HG03378 (cell line): ENCODE data around the gene CSNK1G1.
"Not testable (repeated sequence)": the region's sequence is repeated elsewhere in the genome, so short reads cannot be mapped to it uniquely, and the experiment has no call there.

ENCODE experiments used
- ATAC-seq: cut with Tn5 transposase; IDR thresholded peaks from one replicate; pipeline ENCODE4 v1.9.1; 2021; ENCODE audit warnings: mild to moderate bottlenecking, moderate library complexity; ENCODE audit not compliant: unreplicated experiment

Gene CSNK1G1

GRCh38 chr15:64351265-64351664 is 4.7 kb downstream of the CSNK1G1 start:
- no peak for ATAC-seq

- ATAC-seq: no peak
These were observed 6.6 kb downstream of the CSNK1G1 start for GRCh38 chr15:64349375-64349774.

DNA sequence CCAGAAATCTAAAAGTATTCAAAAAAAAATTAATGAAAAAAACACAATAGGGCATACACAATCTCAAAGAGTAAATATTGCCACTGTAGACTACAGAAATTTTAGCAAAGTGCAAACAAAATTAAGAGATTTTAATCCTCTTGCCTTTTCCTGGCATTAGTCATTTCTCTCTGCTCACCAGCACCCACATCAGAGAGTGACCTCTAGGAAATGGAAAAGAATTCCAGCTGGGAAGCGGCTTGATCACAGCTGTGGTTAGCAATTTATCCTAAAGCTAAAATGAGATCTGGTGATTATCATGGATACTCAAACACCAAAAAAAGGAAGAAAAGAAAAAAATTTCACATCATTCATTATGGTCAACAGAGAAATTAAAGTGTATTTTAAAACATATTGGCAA is 7.5 kb downstream of the CSNK1G1 start:
- no peak for ATAC-seq

- ATAC-seq: not testable (repeated sequence)
These were observed 9.7 kb downstream of the CSNK1G1 start for GRCh38 chr15:64346242-64346641.

DNA sequence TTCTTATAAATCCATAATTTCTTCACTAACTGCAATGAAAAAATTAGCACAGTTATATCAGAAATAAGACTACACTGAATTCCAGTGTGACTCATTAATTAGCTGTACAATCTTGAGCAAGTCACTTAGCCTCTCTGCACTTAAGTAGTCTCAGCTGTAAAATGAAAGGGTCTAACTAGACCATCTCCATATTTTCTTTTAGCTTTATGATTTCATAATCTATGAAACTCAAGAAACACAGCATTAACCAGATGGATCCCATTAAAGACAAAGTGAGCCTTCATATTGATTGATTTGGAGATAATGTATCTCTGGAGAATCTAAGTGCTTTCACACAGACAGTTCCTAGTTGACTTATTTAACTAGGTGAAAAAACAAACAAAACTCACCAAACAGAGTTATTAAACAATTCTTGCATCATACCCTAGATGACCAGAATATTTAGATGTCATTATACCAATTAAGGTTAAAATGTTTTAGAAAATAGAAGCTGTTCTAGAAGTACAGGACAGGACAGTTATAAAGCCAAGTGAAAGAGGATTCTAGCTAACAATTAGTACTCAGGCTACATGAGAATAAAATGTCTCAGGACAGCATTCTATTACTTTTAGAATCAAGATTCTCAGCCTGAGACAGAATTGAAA is 11.2 kb downstream of the CSNK1G1 start:
- no peak for ATAC-seq

DNA sequence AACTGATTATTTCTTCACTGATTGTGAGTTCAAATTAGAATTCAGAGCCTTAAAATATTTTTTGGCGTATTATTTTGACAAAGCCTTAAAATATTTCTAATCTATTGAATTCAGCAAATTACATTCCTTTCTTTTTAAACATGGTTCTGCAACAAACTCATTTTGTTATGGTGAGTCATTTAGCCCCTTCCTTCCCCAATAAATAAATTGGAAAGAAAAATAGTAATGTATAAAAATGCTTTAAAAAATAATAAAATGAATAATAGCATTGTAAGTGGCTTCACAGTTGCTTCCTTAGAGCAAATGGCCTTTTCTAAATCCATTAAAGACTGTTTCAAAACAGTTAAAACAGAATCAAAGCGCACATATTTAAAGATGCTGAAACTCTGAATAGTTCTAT is 12.1 kb downstream of the CSNK1G1 start:
- ATAC-seq: no peak

GRCh38 chr15:64343222-64343621 is 12.8 kb downstream of the CSNK1G1 start:
- no peak for ATAC-seq

GRCh38 chr15:64341961-64342360 is 14.0 kb downstream of the CSNK1G1 start:
- no peak for ATAC-seq

- no peak for ATAC-seq
These were observed 15.6 kb downstream of the CSNK1G1 start for GRCh38 chr15:64340355-64340754.

DNA sequence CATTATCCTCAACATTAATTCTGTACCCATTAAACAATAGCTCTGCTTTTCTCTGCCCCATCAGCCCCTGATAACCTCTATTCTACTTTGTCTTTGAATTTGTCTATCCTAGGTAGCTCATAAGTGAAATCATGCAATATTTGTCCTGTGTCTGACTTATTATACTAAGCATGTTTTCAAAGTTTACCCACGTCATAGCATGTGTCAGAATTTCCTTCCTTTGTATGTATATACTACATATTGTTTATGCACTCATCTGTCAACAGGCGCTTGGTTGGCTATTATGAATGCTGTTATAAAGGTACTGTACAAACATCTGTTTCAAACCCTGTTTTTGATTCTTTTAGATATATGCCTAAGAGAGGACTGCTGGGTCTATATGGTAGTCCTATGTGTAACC is 18.2 kb downstream of the CSNK1G1 start:
- ATAC-seq: no peak

DNA sequence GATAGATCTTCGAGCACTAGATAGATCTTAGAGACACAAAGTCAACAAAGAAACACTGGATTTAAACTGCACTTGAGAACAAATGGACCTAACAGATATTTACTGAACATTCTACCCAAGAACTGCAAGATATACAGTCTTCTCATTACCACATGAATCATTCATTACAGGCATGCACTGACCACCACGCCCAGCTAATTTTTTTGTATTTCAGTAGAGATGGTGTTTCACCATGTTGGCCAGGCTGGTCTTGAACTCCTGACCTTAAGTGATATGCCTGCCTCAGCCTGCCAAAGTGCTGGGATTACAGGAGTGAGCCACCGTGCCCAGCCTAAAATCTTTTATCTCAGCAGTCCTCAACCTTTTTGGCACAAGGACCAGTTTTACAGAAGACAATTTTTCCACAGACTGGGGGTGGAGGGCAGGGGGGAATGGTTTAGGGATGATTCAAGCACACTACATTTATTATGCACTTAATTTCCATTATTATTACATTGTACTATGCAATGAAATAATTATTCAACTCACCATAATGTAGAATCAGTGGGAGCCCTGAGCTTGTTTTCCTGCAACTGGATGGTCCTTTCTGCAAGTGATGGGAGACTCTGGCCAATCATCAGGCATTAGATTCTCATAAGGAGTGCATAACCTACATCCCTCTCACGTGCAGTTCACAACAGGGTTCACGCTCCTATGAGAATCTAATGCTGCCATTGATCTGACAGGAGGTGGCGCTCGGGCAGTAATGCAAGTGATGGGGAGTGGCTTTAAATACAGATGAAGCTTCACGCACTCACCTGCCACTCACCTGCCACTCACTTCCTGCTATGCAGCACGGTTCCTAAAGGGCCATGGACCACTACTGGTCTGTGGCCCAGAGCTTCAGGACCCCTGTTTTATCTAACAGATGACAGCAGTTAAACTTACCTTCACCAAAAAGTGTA is 21.7 kb downstream of the CSNK1G1 start:
- ATAC-seq: no peak

GRCh38 chr15:64333516-64333915 is 22.5 kb downstream of the CSNK1G1 start:
- no peak for ATAC-seq

- ATAC-seq: not testable (repeated sequence)
These were observed 24.3 kb downstream of the CSNK1G1 start for GRCh38 chr15:64331668-64332067.

GRCh38 chr15:64326975-64327374 is 29.0 kb downstream of the CSNK1G1 start:
- ATAC-seq: not testable (repeated sequence)

- ATAC-seq: not testable (repeated sequence)
These were observed 29.5 kb downstream of the CSNK1G1 start for GRCh38 chr15:64326458-64326857.

DNA sequence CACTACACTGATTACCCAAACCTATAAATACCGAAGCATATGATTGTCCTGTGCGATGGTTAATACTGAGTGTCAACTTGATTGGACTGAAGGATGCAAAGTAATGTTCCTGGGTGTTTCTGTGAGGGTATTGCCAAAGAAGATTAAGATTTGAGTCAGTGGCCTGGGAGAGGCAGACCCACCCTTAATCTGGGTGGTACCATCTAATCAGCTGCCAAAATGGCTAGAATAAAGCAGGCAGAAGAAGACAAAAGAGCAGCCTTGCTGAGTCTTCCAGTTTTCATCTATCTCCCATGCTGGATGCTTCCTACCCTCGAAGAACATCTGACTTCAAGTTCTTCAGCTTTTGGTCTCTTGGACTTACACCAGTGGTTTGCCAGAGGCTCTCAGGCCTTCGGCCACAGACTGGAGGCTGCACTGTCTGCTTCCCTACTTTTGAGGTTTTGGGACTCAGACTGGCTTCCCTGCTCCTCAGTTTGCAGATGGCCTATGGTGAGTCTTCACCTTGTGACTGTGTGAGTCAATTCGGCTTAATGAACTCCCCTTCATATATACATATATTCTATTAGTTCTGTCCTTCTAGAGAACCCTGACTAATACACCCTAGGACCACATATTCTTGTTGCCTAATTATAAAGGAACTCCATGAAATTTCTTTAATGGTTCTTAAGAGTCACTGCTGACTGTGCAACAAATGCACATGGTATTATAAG is 31.7 kb downstream of the CSNK1G1 start:
- no peak for ATAC-seq

GRCh38 chr15:64315216-64315615 is 40.8 kb downstream of the CSNK1G1 start:
- no peak for ATAC-seq

GRCh38 chr15:64314456-64314855 is 41.5 kb downstream of the CSNK1G1 start:
- no peak for ATAC-seq

DNA sequence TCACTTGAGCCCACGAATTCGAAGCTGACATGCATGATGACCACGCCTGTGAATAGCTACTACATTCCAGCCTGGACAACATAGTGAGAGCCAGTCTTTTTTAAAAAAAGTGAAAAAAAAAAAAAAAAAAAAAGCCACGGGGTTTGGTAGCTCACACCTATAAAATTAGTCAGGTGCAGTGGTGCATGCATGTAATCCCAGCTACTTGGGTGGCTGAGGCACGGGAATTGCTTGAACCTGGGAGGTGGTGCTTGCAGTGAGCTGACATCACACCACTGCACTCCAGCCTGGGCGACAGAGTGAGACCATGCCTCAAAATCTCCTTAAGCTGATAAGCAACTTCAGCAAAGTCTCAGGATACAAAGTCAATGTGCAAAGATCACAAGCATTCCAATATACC is 44.4 kb downstream of the CSNK1G1 start:
- no peak for ATAC-seq

DNA sequence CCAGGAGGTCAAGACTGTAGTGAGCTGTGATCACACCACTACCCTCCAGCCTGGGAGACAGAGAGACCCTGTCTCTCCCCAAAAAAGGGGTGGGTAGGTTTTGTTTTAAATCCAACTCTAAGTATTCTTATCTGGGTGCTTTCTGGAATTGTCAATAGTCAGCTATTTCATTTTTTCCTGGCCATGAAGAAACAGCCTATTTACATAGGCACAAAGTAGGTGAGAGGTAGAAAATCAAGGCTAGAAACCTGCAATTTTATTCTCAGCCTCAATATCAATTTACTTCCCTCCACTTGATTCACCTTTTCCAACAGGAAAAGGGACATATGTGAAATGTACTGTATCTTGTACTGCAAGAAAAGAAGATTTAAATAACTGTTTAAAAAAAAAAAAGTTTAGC is 45.9 kb downstream of the CSNK1G1 start:
- no peak for ATAC-seq

DNA sequence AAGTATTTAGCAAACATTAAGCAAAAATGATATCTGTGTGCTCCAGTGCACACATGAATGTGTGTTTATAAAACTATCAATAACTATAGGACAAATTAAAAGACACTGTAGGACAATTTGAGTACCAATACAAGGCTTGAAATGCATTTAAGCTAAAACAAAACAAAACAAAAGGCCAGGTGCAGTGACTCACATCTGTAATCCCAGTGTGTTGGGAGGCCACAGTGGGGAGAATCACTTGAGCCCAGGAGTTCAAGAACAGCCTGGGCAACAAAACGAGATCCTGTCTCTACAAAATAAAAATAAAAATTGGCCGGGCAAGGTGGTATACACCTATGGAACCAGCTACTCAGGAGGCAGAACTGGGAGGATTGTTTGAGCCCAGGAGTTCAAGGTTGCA is 50.7 kb downstream of the CSNK1G1 start:
- no peak for ATAC-seq

- no peak for ATAC-seq
These were observed 66.4 kb downstream of the CSNK1G1 start for GRCh38 chr15:64289550-64289949.
